Dermis blood vessel endothelial cell (primary cell): ENCODE results near the gene SIRT2. TPM values are rescaled to one million over a fixed set of nuclear protein-coding genes. Genes with fewer than 3 reads are reported as not detected.
"Not testable (repeated sequence)": the region's sequence is repeated elsewhere in the genome, so short reads cannot be mapped to it uniquely, and the experiment has no call there.

Experiments used
- DNase-seq: peaks from one replicate; pipeline ENCODE4 v3.0.0; 2010
- total RNA-seq: library from RNA; depleted of rRNA; stranded (reverse); fragments of >200 nt; gene quantifications from 2 replicates; pipeline ENCODE4 v1.2.3, GENCODE V29; 2014

The SIRT2 gene
- total RNA-seq, 1 donor from 2014 or later: 122 TPM

- no peak for DNase-seq
Measured at GRCh38 chr19:38894968-38895367, 4.5 kb downstream of the SIRT2 start.

GRCh38 chr19:38893341-38893771, 6.1 kb downstream of the SIRT2 start:
- DNase-seq: no peak

- DNase-seq: no peak
Measured at GRCh38 chr19:38892841-38893240, 6.6 kb downstream of the SIRT2 start.

- no peak for DNase-seq
Measured at GRCh38 chr19:38891771-38892170, 7.6 kb downstream of the SIRT2 start.

GRCh38 chr19:38890686-38891085, 8.7 kb downstream of the SIRT2 start:
- DNase-seq: no peak

GRCh38 chr19:38889803-38890202, 9.6 kb downstream of the SIRT2 start:
- no peak for DNase-seq

- DNase-seq: no peak
Measured at GRCh38 chr19:38888876-38889275, 10.5 kb downstream of the SIRT2 start.

- not testable (repeated sequence) for DNase-seq
Measured at GRCh38 chr19:38884691-38885090, 14.7 kb downstream of the SIRT2 start.

GRCh38 chr19:38883286-38883685, 16.1 kb downstream of the SIRT2 start:
- DNase-seq: no peak

GRCh38 chr19:38880882-38881609, 18.4 kb downstream of the SIRT2 start:
- no peak for DNase-seq

- DNase-seq: no peak
Measured at GRCh38 chr19:38880076-38880881, 19.1 kb downstream of the SIRT2 start.

GRCh38 chr19:38879400-38879751, 20.0 kb downstream of the SIRT2 start:
- no peak for DNase-seq

GRCh38 chr19:38878575-38879399, 20.6 kb downstream of the SIRT2 start:
- DNase-seq: no peak

GRCh38 chr19:38877781-38878574, 21.4 kb downstream of the SIRT2 start, which contains the start of gene RINL:
Gene RINL, minus strand, starts transcription at chr19:38878275. Its CDS starts 1,533 bp downstream, at chr19:38876742.
- DNase-seq: peak; percentile 48

GRCh38 chr19:38875656-38876395, 23.6 kb downstream of the SIRT2 start:
- no peak for DNase-seq

- not testable (repeated sequence) for DNase-seq
Measured at GRCh38 chr19:38873400-38873799, 26.0 kb downstream of the SIRT2 start.

- DNase-seq: no peak
Measured at GRCh38 chr19:38870612-38871011, 28.8 kb downstream of the SIRT2 start.

GRCh38 chr19:38869836-38870607, 29.4 kb downstream of the SIRT2 start:
- peak; percentile 76 for DNase-seq

- DNase-seq: no peak
Measured at GRCh38 chr19:38869160-38869835, 30.1 kb downstream of the SIRT2 start.

- no peak for DNase-seq
Measured at GRCh38 chr19:38868551-38868950, 30.9 kb downstream of the SIRT2 start.
